GM12865 (cell line): ENCODE data around the gene METTL6.
"Not testable (repeated sequence)": the region's sequence is repeated elsewhere in the genome, so short reads cannot be mapped to it uniquely, and the experiment has no call there.

Experiments used
- DNase-seq: peaks from one replicate; pipeline ENCODE4 v3.0.0; 2010; ENCODE audit warnings: low read depth
- H3K4me3 ChIP-seq: 2 replicates; pipeline ENCODE4 v1.5.1; 2011; ENCODE audit warnings: mild to moderate bottlenecking, low read depth, low read length, control low read depth
- TF ChIP-seq, protein P1 (sequence below): IDR thresholded peaks from 2 replicates; pipeline ENCODE4 v1.5.1; 2011; ENCODE audit warnings: low read length, control low read depth, low read depth, inconsistent platforms; ENCODE audit not compliant: insufficient read depth; ENCODE audit errors: missing control alignments

Gene METTL6

GRCh38 chr3:15368561-15369135 is 58.7 kb downstream of the METTL6 start:
- no peak for DNase-seq
- TF ChIP-seq, protein P1, sequence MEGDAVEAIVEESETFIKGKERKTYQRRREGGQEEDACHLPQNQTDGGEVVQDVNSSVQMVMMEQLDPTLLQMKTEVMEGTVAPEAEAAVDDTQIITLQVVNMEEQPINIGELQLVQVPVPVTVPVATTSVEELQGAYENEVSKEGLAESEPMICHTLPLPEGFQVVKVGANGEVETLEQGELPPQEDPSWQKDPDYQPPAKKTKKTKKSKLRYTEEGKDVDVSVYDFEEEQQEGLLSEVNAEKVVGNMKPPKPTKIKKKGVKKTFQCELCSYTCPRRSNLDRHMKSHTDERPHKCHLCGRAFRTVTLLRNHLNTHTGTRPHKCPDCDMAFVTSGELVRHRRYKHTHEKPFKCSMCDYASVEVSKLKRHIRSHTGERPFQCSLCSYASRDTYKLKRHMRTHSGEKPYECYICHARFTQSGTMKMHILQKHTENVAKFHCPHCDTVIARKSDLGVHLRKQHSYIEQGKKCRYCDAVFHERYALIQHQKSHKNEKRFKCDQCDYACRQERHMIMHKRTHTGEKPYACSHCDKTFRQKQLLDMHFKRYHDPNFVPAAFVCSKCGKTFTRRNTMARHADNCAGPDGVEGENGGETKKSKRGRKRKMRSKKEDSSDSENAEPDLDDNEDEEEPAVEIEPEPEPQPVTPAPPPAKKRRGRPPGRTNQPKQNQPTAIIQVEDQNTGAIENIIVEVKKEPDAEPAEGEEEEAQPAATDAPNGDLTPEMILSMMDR, result no peak
- no peak overlapping the region for H3K4me3 ChIP-seq

DNA sequence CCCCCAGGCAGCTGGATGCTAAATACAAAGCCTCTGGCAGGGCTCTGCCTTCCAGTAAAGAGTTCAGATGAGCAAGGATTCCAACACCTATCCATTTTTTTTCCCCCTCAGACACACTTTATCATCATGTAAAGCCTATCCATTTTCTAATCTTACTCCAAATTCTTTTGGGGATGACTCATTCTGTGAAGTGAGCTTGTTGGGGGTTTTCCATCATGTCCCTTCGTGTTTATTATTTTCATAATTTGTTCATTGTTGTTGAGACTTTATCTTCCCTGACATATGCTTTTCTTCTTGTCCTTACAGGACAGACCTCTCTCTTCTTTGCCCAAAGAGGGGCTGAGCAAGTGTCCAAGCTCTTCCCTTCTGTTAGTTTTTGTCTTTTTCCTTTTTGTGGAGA is 60.3 kb downstream of the METTL6 start:
- TF ChIP-seq, protein P1, result no peak
- no peak for DNase-seq

GRCh38 chr3:15364078-15364477 is 63.3 kb downstream of the METTL6 start:
- not testable (repeated sequence) for DNase-seq, H3K4me3 ChIP-seq

More for the DNA sequence above, 60.3 kb downstream of the METTL6 start:
- H3K4me3 ChIP-seq, result no peak overlapping the region

GRCh38 chr3:15361494-15362214 is 65.7 kb downstream of the METTL6 start:
- TF ChIP-seq, protein P1, result no peak
- H3K4me3 ChIP-seq, result peak overlapping the region; percentile 24
- DNase-seq, result peak; percentile 95

- peak; percentile 41 for DNase-seq
Observed at GRCh38 chr3:15360788-15361493, 66.4 kb downstream of the METTL6 start.

More at GRCh38 chr3:15360788-15361493, 66.4 kb downstream of the METTL6 start:
- TF ChIP-seq, protein P1, result no peak
- H3K4me3 ChIP-seq, result no peak overlapping the region
